Measurements from ENCODE around the gene CHRM4. TPM values are rescaled to one million over a fixed set of nuclear protein-coding genes. Genes with fewer than 3 reads are reported as not detected.

Gene CHRM4
- total RNA-seq, 1 donor, result 1.6 TPM

DNA sequence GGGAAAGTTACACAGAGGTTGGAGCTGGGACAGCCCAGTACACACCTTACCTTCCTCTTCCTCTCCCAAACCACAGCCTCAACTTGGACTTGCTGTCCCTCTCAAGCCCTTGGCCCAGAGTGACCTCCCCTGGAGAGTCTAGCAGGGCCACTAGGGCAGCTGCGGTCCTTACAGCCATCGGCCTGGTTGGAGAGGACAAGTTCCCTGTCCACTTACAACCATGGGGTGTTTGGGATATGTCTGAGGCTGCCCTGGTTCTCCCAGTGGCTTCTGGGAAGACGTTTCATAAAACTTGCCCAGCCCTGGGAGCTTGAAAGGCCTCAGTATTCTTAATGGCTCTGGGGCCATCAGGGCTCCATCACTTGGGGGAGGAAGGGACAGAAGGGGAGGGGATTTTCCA, 57.4 kb downstream of the CHRM4 start:
- DNase-seq (ENCODE audit: low read depth in 2 of 3, low spot score in 2 of 3), result no peak

Small RNA genes within 50 kb of the gene (small RNA-seq; reads per million reads assigned to genes)
- 0.27 reads per million for gene MIR4688

Other genes with a start within 250 kb of the CHRM4 start
- under 0.01 TPM for gene CREB3L1, start 114.1 kb downstream of the CHRM4 start, total RNA-seq
- gene DGKZ, start 44.3 kb downstream of the CHRM4 start, total RNA-seq, result 325 TPM
- 46.3 TPM for gene MDK, start 10.1 kb downstream of the CHRM4 start, total RNA-seq
- 53.9 TPM for gene AMBRA1, start 202.2 kb upstream of the CHRM4 start, total RNA-seq
- 7.5 TPM for gene HARBI1, start 225.5 kb upstream of the CHRM4 start, total RNA-seq
- gene ATG13, start 225.8 kb upstream of the CHRM4 start, total RNA-seq, result 55.2 TPM